Right lobe of liver (tissue), 6 donors: Measurements from ENCODE around the gene HLA-DMB. TPM values are rescaled to one million over a fixed set of nuclear protein-coding genes. Genes with fewer than 3 reads are reported as not detected.
A peak's percentile ranks its signal among the peaks of the same experiment; 100 is the strongest.

Experiments
- ATAC-seq, 4 donors: fragments of 200-7000 bp; cut with Tn5 transposase; one replicate each; pipeline ENCODE4 v1.9.1; 2020; ENCODE audit warnings: mild to moderate bottlenecking in 4 of 4, moderate library complexity in 4 of 4
- DNase-seq, 3 donors: peaks; one replicate each; pipeline ENCODE4 v3.0.0-alpha.2; 2020
- H3K27ac ChIP-seq, 3 donors: fragments of 200-600 bp; one replicate each; pipeline ENCODE4 v1.8.0; 2022
- H3K27me3 ChIP-seq, 2 donors: fragments of 200-600 bp; one replicate each; pipeline ENCODE4 v1.8.0; 2022
- H3K36me3 ChIP-seq, 4 donors: fragments of 200-600 bp; sonication (generic) in 1 of 4; one replicate each; pipeline versions ENCODE4 v1.5.1 to v1.8.0; 2017 to 2022; ENCODE audit warnings: control low read depth in 1 of 4
- H3K4me1 ChIP-seq, 4 donors: fragments of 200-600 bp; sonication (generic) in 1 of 4; one replicate each; pipeline versions ENCODE4 v1.5.1 to v1.8.0; 2017 to 2022; ENCODE audit warnings: control low read depth in 1 of 4
- H3K4me3 ChIP-seq, 3 donors: fragments of 200-600 bp; one replicate each; pipeline ENCODE4 v1.8.0; 2022
- H3K9me3 ChIP-seq, 4 donors: fragments of 200-600 bp; sonication (generic) in 1 of 4; one replicate each; pipeline versions ENCODE4 v1.5.1 to v1.8.0; 2017 to 2022; ENCODE audit warnings: control low read depth in 1 of 4
- CTCF ChIP-seq, 4 donors: fragments of 200-600 bp in 3 of 4; fragments of 450-650 bp in 1 of 4; IDR thresholded peaks; one replicate each; pipeline versions ENCODE4 v1.5.1 to v1.8.0; 2016 to 2022; ENCODE audit warnings: antibody characterized with exemption in 4 of 4, mild to moderate bottlenecking in 2 of 4
- POLR2A ChIP-seq: fragments of 450-650 bp; IDR thresholded peaks from one replicate; pipeline ENCODE4 v1.6.1; 2017; ENCODE audit warnings: antibody characterized with exemption, mild to moderate bottlenecking
- WGBS: methylation state at CpG from one replicate; pipeline ENCODE4 v1.1.6; 2018; ENCODE audit warnings: low coverage, low lambda C conversion rate; ENCODE audit not compliant: insufficient coverage; ENCODE audit errors: missing lambda C conversion rate; 5-methylcytosine and 5-hydroxymethylcytosine counted together
- intact Hi-C, 2 donors: fragments of 100-400 bp; cut with DNase I; formaldehyde crosslinking; loops; one replicate each; pipeline versions ENCODE4 v1.11.2 to v1.14.1; 2022
- long read RNA-seq: library from polyadenylated mRNA; unstranded; transcript quantifications from one replicate; pipeline ENCODE4 v2.0.0, GENCODE V29; 2019
- total RNA-seq, 6 experiments: library from RNA; depleted of rRNA in 2 of 6; stranded (reverse); fragments of >200 nt in 2 of 6; fragmentation: NEBNext Ultra II Directional in 3 of 6; extraction: Animal tissue kit (Norgen Biotek cat#: 25700) in 3 of 6; gene quantifications; one replicate each; pipeline versions ENCODE4 v1.1.0 to v1.2.4, GENCODE V29; 2016 to 2023
- donor health status: DM: no; HTN: yes; CAD: no.
- donor health status: DM: no; HTN: no; CAD: no.
- donor health status: DM: no; HTN: no; CAD: no.
- donor health status: DM: no; HTN: yes; CAD: no.
- donor health status: DM: no; HTN: yes; CAD: no.

HLA-DMB gene
- total RNA-seq: 10 to 100 TPM in 1 of 6 experiments, 1 to 10 TPM in 5; 1.8 to 22.0 (median 6.5) TPM
- long read RNA-seq, partial matches to known transcripts: 0 of 1 reads
- long read RNA-seq, other reads (novel, unspliced or antisense): 0 of 1 reads

- peaks cover 0 to 10% (median 0%) of the 10 kb centered on the region in 4 donors for H3K4me1 ChIP-seq
- peak within 1 kb of the TSS; percentile 46 to 53 (median 46) for H3K27ac ChIP-seq
- ATAC-seq (peak; percentile 88 to 93 (median 92)), DNase-seq (peak in 1 of 3 donors; percentile 62)
- intact Hi-C loops: no loop called here
- H3K4me3 ChIP-seq: peak within 1 kb of the TSS; percentile 31 to 44 (median 34)
- TF ChIP-seq CTCF (IDR thresholded peaks at IDR 0.05): no peak
- TF ChIP-seq POLR2A: peak; percentile 45
- H3K36me3 ChIP-seq: no peaks in the 10 kb centered on the region
- WGBS: 11% methylated on average over 2 of the region's 9 CpGs
- H3K9me3 ChIP-seq: no peaks in the 10 kb centered on the region
- H3K27me3 ChIP-seq: no peaks in the 10 kb centered on the region
These were observed at the start of gene HLA-DMB for GRCh38 chr6:32940656-32941213. Gene HLA-DMB, minus strand, starts transcription at chr6:32941028. Its CDS starts 221 bp downstream, at chr6:32940807.

GRCh38 chr6:32989368-32989767 is 48.5 kb upstream of the HLA-DMB start:
- intact Hi-C loops: no loop called here
- no peaks in the 10 kb centered on the region for H3K36me3 ChIP-seq
- ATAC-seq (no peak), DNase-seq (no peak)
- WGBS: 40% methylated on average over 1 of the region's 1 CpG
- H3K9me3 ChIP-seq: no peaks in the 10 kb centered on the region
- H3K4me3 ChIP-seq: no peak overlapping the region
- TF ChIP-seq CTCF (IDR thresholded peaks at IDR 0.05): no peak
- TF ChIP-seq POLR2A: no peak
- no peak overlapping the region for H3K27ac ChIP-seq
- no peaks in the 10 kb centered on the region for H3K27me3 ChIP-seq
- peaks cover 0 to 4% (median 0%) of the 10 kb centered on the region in 4 donors for H3K4me1 ChIP-seq

GRCh38 chr6:32984622-32985389 is 44.0 kb upstream of the HLA-DMB start:
- WGBS: 11% methylated on average over 9 of the region's 9 CpGs
- no peak overlapping the region for H3K27ac ChIP-seq

More at GRCh38 chr6:32984622-32985389, 44.0 kb upstream of the HLA-DMB start:
- Histone ChIP-seq H3K4me1 (peaks cover 0 to 22% (median 5%) of the 10 kb centered on the region in 4 donors), H3K4me3 (no peak overlapping the region), H3K27me3 (no peaks in the 10 kb centered on the region), H3K9me3 (no peaks in the 10 kb centered on the region), H3K36me3 (peaks cover 11 to 27% (median 19%) of the 10 kb centered on the region in 4 donors)
- peak; percentile 90 to 97 (median 93) for ATAC-seq
- DNase-seq: peak; percentile 89 to 92 (median 91)
- TF ChIP-seq POLR2A (no peak), CTCF (IDR thresholded peaks at IDR 0.05) (peak; percentile 82 to 93 (median 90))
- intact Hi-C loops: no loop called here
